Neural cell (in vitro differentiated cells): ENCODE results near the gene NPY. TPM values are rescaled to one million over a fixed set of nuclear protein-coding genes. Genes with fewer than 3 reads are reported as not detected.

ENCODE experiments used
- H2AFZ ChIP-seq: fragments of 200-600, 300-800 bp; sonication (generic), shearing (Covaris generic); 2 replicates; pipeline ENCODE4 v1.6.0; 2014; ENCODE audit warnings: low read depth, mild to moderate bottlenecking, antibody characterized with exemption, low read length, moderate library complexity
- H3F3A ChIP-seq: fragments of 200-600 bp; shearing (Covaris generic); 2 replicates; pipeline ENCODE4 v1.6.1; 2016; ENCODE audit warnings: mild to moderate bottlenecking, moderate library complexity, mixed read lengths, antibody characterized with exemption, low read length; ENCODE audit not compliant: insufficient read depth, poor library complexity, severe bottlenecking
- H3K27ac ChIP-seq: fragments of 200-600, 300-800 bp; sonication (generic), shearing (Covaris generic); 2 replicates; pipeline ENCODE4 v1.5.1; 2014; ENCODE audit warnings: mild to moderate bottlenecking, low read length, moderate library complexity
- H3K27me3 ChIP-seq: fragments of 300-800, 200-600 bp; sonication (generic), shearing (Covaris generic); 2 replicates; pipeline ENCODE4 v1.6.0; 2014; ENCODE audit warnings: mild to moderate bottlenecking, low read depth, low read length, moderate library complexity; ENCODE audit not compliant: insufficient read depth
- H3K36me3 ChIP-seq: fragments of 300-800, 200-600 bp; sonication (generic), shearing (Covaris generic); 2 replicates; pipeline ENCODE4 v1.5.1; 2014; ENCODE audit warnings: mild to moderate bottlenecking, antibody characterized with exemption, low read length, moderate library complexity; ENCODE audit not compliant: insufficient read depth
- H3K4me2 ChIP-seq: fragments of 300-800, 200-600 bp; sonication (generic), shearing (Covaris generic); 2 replicates; pipeline ENCODE4 v1.6.0; 2014; ENCODE audit warnings: mild to moderate bottlenecking, low read length
- H3K4me3 ChIP-seq: fragments of 300-800, 200-600 bp; sonication (generic), shearing (Covaris generic); 2 replicates; pipeline ENCODE4 v1.5.1; 2014; ENCODE audit warnings: mild to moderate bottlenecking, low read length, moderate library complexity
- H3K79me2 ChIP-seq: fragments of 200-600 bp; shearing (Covaris generic); replicated peaks from 2 replicates; pipeline ENCODE4 v1.6.0; 2014; ENCODE audit warnings: mild to moderate bottlenecking, low read length, moderate library complexity; ENCODE audit not compliant: insufficient read depth
- H3K9ac ChIP-seq: fragments of 300-800, 200-600 bp; sonication (generic), shearing (Covaris generic); 2 replicates; pipeline ENCODE4 v1.6.1; 2016; ENCODE audit warnings: mild to moderate bottlenecking, low read length, mixed read lengths
- H3K9me2 ChIP-seq: fragments of 200-600 bp; shearing (Covaris generic); 2 replicates; pipeline ENCODE4 v1.6.1; 2016; ENCODE audit warnings: mild to moderate bottlenecking, low read length, mixed read lengths; ENCODE audit not compliant: insufficient read depth
- H3K9me3 ChIP-seq: fragments of 200-600, 300-800 bp; sonication (generic), shearing (Covaris generic); 2 replicates; pipeline ENCODE4 v1.6.1; 2016; ENCODE audit warnings: mild to moderate bottlenecking, mixed run types, low read length, moderate library complexity, mixed read lengths
- H4K20me1 ChIP-seq: fragments of 200-600 bp; shearing (Covaris generic); 2 replicates; pipeline ENCODE4 v1.6.1; 2016; ENCODE audit warnings: mild to moderate bottlenecking, mixed run types; ENCODE audit not compliant: insufficient read depth
- CTCF ChIP-seq: fragments of 450-650 bp; IDR thresholded peaks from 2 replicates; pipeline ENCODE4 v1.5.1; 2014; ENCODE audit warnings: antibody characterized with exemption, mild to moderate bottlenecking, moderate library complexity; ENCODE audit not compliant: poor library complexity, severe bottlenecking
- EP300 ChIP-seq: fragments of 450-650 bp; conservative IDR thresholded peaks from 2 replicates; pipeline ENCODE4 v1.6.1; 2014; ENCODE audit warnings: antibody characterized with exemption, mild to moderate bottlenecking, moderate library complexity; ENCODE audit not compliant: poor library complexity, severe bottlenecking
- EZH2 ChIP-seq: fragments of 200-600, 300-800 bp; shearing (Covaris generic), sonication (generic); IDR thresholded peaks from 2 replicates; pipeline ENCODE4 v1.6.1; 2014; ENCODE audit warnings: antibody characterized with exemption, low read length, borderline replicate concordance, mild to moderate bottlenecking; ENCODE audit not compliant: insufficient read depth, poor library complexity, severe bottlenecking
- MXI1 ChIP-seq: fragments of 450-650 bp; conservative IDR thresholded peaks from 2 replicates; pipeline ENCODE4 v1.6.1; 2014; ENCODE audit warnings: antibody characterized with exemption, mild to moderate bottlenecking; ENCODE audit not compliant: poor library complexity, severe bottlenecking
- POLR2AphosphoS5 ChIP-seq: IDR thresholded peaks from 2 replicates; pipeline ENCODE4 v1.6.1; 2012
- RAD21 ChIP-seq: fragments of 450-650 bp; conservative IDR thresholded peaks from 2 replicates; pipeline ENCODE4 v1.6.1; 2014; ENCODE audit warnings: antibody characterized with exemption, mild to moderate bottlenecking, moderate library complexity
- REST ChIP-seq: IDR thresholded peaks from 2 replicates; pipeline ENCODE4 v1.6.1; 2012; ENCODE audit warnings: borderline replicate concordance
- SMC3 ChIP-seq: fragments of 450-650 bp; conservative IDR thresholded peaks from 2 replicates; pipeline ENCODE4 v1.6.1; 2014; ENCODE audit warnings: antibody characterized with exemption, mild to moderate bottlenecking, moderate library complexity; ENCODE audit not compliant: poor library complexity
- TAF1 ChIP-seq: IDR thresholded peaks from 2 replicates; pipeline ENCODE4 v1.6.1; 2012; ENCODE audit warnings: low read depth
- polyA plus RNA-seq: library from polyadenylated mRNA; depleted of rRNA; stranded (reverse); fragments of >200 nt; gene quantifications from 2 replicates; pipeline ENCODE4 v1.2.3, GENCODE V29; 2014

Gene NPY
- polyA plus RNA-seq, 1 donor from 2014 or later: not detected

- Histone ChIP-seq H3K27ac (no peak overlapping the region), H3K79me2 (no peaks in the 10 kb centered on the region), H3K9me3 (no peaks in the 10 kb centered on the region), H3K9me2 (no peaks in the 10 kb centered on the region), H3K4me3 (no peak overlapping the region), H3F3A (no peaks in the 10 kb centered on the region), H3K27me3 (no peaks in the 10 kb centered on the region), H3K4me2 (no peak overlapping the region), H3K36me3 (no peaks in the 10 kb centered on the region), H4K20me1 (no peaks in the 10 kb centered on the region), H2AFZ (no peak overlapping the region), H3K9ac (no peak overlapping the region)
- TF ChIP-seq MXI1 (no peak), REST (no peak), EZH2 (no peak), TAF1 (no peak), EP300 (no peak), SMC3 (no peak), POLR2AphosphoS5 (no peak), CTCF (no peak), RAD21 (no peak)
Observed at GRCh38 chr7:24319209-24319608, 35.2 kb downstream of the NPY start.

GRCh38 chr7:24323961-24324480 lies 40.0 kb downstream of the NPY start:
- no peaks in the 10 kb centered on the region for H3K36me3 ChIP-seq
- H3K9me3 ChIP-seq: no peaks in the 10 kb centered on the region
- H3K79me2 ChIP-seq: no peaks in the 10 kb centered on the region
- H2AFZ ChIP-seq: no peak overlapping the region
- H3F3A ChIP-seq: no peaks in the 10 kb centered on the region
- H3K4me3 ChIP-seq: no peak overlapping the region
- H3K9me2 ChIP-seq: no peaks in the 10 kb centered on the region
- TF ChIP-seq EP300 (no peak), POLR2AphosphoS5 (no peak), REST (no peak), TAF1 (no peak), SMC3 (no peak), EZH2 (no peak)
- no peaks in the 10 kb centered on the region for H4K20me1 ChIP-seq
- H3K4me2 ChIP-seq: no peak overlapping the region
- no peaks in the 10 kb centered on the region for H3K27me3 ChIP-seq
- H3K27ac ChIP-seq: no peak overlapping the region
- no peak overlapping the region for H3K9ac ChIP-seq
